NCI-H1436 (cell line): ENCODE data around the gene GPM6B.

Experiments used
- DNase-seq: peaks from one replicate; lab custom pipeline; 2025; lab: John Stamatoyannopoulos, UW

Gene GPM6B

DNA sequence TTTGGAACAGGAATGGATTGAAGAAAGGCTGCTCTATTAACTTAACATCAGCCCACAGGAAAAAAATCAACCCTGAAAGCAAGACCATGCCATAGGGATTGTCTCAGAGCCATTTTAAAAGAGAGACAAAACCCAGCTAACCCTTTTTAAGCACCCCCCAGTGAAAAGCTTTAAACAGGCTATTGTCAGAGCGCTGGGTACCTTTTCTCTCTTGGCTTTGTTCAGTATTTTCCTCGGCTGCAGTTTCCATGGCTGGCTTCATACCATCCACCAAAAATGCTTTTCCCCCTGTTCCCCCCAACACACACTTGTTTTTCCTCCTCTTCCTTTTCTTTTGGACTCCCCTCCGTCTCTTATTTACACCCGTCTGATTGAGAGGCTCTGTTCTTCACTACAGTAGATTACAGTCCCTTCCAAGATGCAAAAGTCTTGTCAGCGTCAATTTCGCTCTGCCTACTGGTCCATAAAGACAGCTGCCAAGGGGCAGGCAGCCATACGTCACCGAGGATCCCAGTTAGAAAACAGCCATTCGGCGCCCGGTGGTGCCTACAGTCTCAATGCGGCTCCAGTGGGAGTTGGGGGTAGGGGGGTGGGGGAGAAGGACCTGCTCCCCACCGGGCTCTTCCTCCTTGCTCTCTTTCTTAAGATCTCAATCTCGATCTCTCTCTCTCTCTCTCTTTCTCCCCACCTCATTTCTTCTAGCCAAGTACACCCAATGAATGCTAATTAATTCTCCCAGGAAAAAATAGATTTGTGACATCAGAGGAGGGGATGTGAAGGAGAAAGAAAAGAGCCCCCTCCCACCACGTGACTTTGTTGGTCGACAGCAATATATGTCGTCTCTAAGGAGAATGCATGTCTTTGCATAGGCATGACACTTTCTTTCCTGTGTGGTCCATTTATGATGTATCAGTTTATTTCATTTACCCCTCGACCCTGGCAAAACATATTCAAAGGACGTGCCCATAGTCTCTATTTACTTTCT is at the start of gene GPM6B:
TSS of gene GPM6B (minus strand) at position 451 of the 985 bp plus-strand sequence. CDS start at position 262, 189 bp downstream.
- no peak for DNase-seq

DNA sequence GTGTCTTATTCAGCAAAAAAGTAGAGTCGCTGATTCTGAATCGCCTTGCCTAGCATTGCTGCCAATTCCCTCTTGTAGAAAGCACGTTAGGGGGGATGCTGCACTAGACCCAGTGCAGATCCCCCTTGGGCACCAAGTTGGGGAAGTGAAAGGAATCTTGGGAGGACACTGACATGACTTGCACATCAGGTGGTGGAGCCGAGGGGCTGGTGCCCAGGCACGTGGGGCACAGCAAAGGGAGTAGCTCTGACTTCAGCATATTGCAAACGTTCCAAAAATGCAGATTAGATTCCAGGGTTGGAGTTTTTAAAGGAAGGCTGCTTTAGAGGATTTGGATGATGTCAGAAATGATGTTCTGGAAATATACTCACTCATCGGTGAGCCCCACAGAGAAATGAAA is 47.4 kb upstream of the GPM6B start:
- no peak for DNase-seq

DNA sequence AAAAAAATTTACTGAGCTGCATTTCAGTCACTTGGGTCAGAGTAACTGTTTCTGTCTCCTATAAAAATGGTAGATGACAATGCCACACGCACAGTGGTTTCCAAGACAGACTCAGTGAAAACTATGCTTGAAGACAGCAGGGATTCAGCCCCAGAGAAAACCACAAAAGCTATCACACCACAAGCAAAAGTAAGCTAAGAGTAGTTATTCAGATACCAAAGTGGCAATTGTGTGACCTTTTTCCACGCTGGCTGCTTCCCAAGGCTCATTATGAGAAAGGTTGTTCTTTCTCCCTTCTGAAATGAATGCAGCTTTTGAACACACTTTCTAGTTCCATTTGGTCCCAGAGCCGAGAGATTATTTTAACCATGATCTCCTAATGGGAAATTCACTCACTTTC is 46.4 kb upstream of the GPM6B start:
- DNase-seq = no peak

- no peak for DNase-seq
These were observed 42.8 kb upstream of the GPM6B start for GRCh38 chrX:13859724-13860123.

- no peak for DNase-seq
These were observed 40.9 kb upstream of the GPM6B start for GRCh38 chrX:13857804-13858203.

DNA sequence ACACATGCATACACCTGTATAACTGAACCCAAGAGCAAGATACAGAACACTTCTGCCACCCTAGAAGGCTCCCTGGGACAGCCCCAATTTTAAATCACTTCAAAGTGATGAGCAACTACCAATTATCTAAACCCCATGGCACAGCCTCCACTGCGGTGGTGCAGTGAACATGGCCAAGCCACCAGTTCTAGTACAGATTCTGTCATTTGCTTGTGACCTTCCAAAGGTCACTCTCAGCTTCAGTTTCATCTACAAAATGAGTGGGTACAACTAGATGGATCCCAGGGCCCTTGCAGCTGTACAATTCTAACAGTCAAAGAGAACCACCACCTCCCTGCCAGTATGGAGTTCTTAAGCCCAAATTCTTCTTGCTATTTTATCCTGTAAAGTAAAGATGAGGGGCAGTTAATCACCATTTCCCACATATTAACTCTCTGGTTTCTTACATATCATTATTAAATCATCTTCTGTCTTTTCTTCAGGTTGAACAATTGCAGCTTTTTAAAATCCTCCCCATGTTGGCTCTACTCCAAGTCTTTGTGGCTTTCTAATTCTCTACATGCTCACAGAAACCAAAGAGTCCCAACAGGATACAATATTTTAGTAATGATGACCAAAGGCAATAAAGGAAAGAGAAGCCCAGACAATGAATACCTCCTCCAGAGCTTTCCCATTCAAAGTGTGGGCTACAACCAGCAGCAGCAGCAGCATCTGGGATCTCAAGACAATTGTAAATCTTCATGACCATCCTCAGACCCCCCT is 39.0 kb upstream of the GPM6B start:
- DNase-seq = no peak

DNA sequence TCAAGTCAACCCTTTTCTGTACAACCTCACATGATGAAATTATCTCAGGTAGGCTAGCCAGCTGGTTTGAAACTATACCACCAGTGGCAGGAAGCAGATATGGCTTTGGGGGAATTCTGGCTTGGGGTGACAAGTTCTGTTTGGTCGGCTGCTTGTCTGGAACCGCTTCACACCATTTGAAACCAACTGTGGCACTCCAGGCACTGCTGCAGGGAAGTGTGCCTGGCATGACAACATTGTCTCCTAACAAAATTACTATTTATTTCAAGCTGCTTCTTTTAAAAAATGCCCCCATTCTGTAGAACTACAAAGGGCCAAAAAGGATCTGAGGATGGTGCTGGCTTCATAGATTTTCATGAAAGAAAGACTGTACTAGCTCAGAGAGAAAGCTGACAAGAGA is 37.1 kb upstream of the GPM6B start:
- no peak for DNase-seq

GRCh38 chrX:13852001-13852695 is 35.3 kb upstream of the GPM6B start:
- DNase-seq = no peak

GRCh38 chrX:13845721-13846378 is 29.0 kb upstream of the GPM6B start:
- DNase-seq = no peak

GRCh38 chrX:13843150-13843721 is 26.3 kb upstream of the GPM6B start:
- DNase-seq = no peak

DNA sequence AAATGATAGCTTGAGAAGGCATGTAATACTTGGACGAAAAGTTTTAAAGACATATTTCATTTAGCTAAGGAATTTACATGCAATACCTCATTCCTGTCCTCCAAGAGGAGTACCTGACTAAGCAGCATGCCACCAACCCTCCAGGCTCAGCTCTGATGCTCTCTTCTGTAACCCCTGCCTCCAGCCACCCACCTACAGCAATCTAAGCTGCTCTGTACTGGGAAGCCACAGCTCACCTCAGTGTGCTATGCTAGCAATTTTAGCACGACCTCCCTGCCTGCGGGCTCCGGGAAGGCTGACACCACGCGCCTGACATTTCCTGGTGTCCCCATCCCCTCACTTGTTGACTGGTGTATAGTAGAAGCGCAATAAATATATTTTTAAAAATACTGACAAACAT is 23.2 kb upstream of the GPM6B start:
- DNase-seq = no peak

DNA sequence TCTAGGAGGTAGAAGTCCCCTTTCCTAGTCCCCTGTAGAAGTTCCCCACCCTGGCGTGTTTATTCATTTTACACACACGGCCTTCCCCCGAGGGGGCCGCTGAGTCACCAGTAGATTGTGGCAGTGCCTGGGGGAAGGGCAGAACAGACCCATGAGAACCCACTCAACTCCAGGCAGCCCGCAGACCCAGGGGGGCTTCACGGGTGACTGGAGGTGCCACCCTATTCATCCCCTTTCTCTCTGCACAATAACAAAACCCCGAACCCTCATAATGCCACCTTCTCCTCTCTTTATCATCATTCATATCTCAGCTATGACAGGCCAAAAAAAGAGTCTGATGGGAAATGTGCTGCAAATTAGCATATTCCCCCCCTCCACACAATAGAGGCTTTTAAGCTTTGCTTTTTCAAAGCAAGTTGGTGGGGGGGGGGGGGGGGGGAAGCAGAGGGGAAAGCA is 20.4 kb upstream of the GPM6B start:
- no peak for DNase-seq

GRCh38 chrX:13836575-13836974 is 19.7 kb upstream of the GPM6B start:
- DNase-seq = no peak

- DNase-seq = no peak
These were observed 18.9 kb upstream of the GPM6B start for GRCh38 chrX:13835825-13836224.

DNA sequence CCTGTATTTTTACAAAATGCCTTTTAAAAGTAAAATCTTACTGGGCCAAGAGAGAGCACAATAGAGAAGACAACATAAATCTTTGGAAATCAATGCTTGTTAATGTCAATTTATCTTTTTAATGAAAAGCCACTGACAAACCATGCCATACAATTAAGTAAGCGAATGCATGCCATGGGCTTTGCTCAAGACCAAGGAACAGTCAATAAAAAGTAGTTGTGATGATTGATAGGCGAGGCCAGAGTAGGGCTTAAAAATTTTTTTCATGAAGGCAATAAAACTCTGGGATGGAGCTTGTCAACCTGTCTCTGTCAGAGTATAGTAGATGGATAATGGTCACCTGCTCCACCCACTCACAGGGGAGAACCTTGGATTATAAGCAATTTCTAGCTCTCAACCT is 17.5 kb upstream of the GPM6B start:
- DNase-seq = no peak

GRCh38 chrX:13829983-13830382 is 13.1 kb upstream of the GPM6B start:
- DNase-seq = no peak

DNA sequence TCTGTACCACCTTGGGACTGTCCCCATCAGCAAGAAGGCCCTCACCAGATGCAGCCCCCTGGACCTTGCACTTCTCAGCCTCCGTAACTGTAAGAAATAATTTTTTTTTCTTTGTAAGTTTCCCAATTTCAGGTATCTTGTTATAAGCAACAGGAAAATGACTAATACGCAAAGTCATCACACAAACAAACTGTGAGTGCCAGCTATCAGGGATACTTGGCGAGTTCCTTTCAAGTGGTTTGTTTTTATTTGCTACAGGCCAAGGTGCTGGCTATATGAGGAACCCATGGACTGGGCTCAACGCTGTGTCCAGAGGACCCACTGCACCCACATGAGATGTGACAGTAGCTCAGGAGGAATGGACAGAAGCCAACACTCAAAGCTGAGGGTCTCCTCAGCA is 11.5 kb upstream of the GPM6B start:
- DNase-seq = no peak

DNA sequence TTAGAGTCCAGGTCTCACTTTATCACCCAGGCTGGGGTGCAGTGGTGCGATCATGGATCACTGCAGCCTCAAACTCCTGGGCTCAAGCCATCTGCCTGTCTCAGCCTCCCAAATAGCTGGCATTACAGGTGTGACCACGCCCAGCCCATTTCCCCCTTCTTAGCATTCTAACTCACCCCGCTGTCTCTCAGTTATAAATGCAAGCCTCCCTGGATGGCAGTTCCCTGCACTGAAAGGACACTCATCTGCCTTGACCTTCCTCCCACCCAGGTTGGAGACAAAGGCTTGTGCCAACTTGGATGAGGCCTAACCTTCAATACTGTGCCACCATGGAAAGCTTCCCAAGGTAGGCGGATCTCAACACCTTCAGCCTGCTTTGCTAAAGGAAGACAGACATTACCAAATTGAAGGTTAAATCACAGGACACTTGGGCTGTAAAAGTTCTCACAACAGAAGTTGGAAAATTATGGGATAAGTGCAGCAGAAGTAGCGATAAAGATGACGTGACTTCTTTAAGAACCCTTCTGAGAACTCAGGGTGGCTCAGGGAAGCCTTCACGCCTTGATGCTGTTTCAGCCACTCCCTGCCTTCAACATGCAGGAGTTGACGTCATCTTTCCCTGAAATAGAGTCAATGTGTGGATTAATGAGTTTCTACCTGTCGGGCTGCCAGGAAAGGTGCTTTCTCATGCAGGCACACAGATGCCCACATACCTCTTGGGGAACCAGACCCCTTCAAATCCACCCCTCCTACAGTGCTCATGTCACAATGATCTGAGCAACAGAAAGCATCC is 10.6 kb upstream of the GPM6B start:
- no peak for DNase-seq

GRCh38 chrX:13826770-13827169 is 9.9 kb upstream of the GPM6B start:
- no peak for DNase-seq

GRCh38 chrX:13825178-13825762 is 8.4 kb upstream of the GPM6B start:
- no peak for DNase-seq
